GM04504 (cell line): ENCODE data around the gene ALX4.

ENCODE experiments used
- DNase-seq: peaks from one replicate; pipeline ENCODE4 v3.0.0-alpha.2; 2012; ENCODE audit warnings: low read depth

ALX4 gene

DNA sequence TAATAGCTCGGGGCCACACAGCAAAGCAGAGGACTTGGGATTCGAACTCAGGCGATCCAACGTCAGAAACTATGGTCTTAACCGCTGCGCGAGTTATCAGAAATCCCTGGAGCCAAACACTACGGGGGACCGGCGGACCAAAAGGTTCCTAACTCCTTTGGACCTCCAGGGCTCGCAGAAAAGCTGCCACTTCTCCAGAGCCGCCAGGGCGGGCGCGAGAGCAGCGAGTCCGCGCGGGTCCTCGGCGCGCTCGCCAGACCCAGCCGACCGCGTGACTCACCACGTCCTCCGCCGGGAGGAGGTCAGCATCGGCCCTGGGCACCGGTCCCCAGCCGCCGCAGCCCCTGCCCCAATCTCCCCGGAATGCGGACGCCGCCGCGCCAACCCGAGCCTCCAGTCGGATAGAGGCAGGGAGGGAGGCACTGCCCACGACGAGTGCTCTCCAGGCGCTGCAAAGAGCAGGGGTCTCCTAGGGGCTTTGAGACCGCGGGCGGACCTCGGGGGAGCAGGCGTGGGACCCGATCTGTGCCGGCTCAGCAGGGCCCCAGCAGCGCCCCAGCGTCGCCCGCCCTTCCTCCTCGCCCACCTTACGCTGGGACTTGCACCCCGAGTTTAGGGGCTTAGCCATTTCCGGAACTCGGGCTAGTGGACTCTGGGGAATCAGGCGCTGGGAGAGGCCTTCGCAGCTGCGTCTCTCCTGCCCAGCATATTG is 6.2 kb upstream of the ALX4 start:
- no peak for DNase-seq

DNA sequence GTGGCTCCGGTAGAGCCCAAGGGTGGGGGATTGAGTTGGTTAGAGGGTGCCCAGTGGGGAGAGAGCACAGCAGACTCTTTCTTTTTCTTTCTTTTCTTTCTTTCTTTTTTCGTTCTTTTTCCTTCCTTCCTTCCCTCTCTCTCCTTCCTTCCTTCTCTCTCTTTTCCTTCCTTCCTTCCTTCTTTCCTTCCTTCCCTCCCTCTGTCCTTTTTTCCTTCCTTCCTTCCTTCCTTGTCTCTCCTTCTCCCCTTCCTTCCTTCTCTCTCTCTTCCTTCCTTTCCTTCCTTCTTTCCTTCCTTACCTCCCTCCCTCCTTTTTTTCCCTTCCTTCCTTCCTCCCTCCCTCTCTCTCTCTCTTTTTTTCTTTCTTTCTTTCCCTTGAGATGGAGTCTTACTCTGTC is 4.8 kb upstream of the ALX4 start:
- DNase-seq = no peak

DNA sequence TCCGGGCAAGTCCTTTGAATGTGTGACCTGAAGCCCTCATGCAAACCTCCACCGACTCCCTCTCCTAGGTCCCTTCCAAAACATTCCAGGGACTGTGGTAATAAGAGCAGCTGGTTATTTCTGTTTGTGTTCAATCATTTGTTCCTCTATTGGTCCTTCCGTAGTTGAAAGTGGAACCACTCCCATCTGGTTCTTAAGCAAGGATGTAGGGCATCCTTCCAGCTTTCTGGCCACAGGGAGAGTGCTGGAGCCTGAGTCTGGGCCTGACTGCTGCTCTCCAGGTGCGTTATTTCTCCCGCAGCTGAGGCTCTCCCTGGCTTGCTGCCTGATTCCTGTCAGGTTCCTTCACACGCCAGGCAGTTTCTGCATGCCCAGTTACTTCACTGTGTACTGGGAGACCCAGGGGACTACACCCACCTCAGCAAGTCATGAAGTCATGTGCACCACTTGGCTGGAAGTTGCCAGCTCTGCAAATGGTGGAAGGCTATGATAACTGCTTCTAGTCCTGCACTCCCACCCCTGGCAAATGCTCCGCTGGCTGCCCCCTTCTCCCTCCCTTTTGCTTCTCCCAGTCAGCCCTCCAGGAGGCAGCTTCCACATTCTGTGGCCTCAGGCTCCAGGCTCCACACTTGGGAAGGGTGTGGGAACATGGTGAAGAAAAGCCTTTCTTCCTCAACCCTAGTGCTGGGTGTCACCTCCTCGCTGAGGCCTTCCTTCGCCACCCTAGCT is 4.0 kb upstream of the ALX4 start:
- DNase-seq = no peak

DNA sequence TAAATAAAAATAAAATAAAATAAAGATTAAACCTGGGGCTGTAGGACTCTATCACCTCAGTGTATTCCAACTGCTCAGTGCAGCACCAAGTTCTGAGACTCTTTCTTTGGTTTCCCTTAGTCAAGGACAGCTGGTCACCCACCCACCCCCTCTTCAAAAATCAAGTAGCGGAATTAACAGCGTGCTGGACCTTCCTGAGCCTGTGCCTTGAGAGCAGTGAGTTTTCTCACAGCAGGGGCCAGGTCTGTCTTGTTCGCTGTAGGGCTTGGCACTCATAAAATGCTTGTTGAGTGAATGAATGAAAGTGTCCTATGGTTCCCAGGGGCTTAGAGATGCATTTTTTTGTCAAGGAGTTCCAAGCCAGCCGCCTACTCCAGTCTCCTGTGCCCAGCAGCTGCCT is 2.9 kb upstream of the ALX4 start:
- no peak for DNase-seq

DNA sequence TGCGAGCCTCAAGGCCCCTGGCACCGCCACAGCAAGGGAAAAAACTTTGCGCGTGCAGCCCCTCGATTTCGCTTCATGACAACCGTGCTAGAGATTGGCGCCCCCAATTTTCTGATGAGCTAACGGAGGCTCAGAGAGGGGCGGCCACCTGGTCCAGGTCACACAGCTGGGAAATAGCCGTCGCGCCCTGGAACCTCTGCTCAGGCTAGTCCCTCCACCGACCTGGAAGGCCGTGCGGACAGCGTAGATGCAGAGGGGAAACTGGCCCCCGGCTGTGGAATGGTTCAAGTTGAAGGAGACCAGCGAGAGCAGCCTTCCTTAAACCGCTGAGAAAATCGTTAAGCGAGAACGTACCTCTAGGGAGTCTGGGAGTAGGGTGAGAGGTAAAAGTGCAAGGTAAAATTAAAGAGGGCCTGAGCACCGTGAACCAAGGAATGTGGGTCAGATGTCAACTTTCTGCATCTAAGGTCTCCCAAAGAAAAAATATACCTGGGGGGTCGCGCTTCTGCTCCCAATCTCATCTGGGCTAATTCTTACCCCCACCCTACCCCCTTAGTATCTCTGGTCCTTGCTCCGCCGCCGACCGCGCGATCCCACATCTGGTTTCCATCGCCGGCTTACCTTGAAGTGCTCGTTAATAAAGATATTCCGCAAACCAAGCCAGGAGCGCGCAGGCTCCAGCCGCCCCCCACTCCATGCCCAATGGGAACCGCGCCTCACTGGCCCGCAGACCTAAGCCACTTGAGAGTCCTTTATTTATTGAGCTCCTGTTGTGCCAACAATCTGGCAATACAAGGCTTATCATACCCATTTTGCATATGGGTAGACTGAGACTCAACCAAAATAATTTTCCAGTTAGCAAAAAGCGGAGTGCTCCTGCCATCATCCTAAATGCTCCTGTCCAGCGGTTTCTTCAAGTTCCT is 1.7 kb upstream of the ALX4 start:
- DNase-seq = no peak

DNA sequence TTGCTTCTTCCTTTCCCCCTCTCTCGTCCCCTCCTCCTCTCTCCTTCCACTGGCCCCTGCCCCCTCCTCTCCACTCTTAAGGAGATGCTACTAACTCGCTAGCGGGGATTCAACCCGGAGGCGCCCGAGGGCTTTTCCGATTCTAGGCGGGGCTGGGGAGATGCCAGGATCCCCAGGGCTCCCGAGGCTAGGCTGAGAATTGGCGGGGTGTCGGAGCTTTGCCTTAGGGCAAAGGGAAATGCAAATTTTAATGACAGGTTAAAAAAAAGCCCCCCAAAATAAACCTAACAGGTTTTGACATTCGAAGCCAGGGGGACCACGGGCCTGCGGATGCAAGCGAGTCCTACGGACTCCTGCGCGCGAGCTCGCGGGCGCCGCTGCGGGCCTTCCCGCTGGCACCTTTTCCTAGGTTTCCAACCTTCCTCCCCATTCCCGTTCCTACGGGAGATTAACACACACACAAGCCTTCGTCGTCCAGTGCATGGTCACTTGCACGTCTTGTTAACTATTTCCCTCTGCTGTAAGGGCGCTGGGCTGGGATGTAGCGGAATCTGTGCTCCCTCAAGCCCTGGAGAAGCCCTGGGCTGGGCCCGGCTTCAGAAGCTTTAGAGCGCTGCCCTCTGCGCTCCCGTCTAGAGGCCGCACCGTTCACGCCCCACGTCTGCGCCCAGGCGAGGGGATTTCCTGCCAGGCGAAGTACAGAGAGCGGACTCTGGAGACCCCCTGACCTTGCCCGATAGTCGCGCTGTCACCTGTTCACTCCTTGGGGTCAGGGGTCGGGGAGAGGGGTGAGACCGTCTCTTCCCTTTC is 729 bp upstream of the ALX4 start:
- DNase-seq = no peak

DNA sequence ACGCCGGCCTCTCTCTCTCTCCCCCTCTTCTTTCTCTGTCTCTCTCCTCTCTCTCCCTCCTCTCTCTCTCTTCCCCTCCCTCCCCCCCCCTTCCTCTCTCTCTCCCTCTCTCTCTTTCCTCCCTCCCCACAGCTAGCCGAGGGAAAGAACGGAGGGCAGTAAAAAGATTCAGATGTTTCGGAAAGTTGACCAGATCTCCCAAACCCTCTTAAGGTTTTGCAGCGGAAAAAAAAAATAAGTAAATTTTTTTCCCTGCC is 195 bp upstream of the ALX4 start:
- no peak for DNase-seq

DNA sequence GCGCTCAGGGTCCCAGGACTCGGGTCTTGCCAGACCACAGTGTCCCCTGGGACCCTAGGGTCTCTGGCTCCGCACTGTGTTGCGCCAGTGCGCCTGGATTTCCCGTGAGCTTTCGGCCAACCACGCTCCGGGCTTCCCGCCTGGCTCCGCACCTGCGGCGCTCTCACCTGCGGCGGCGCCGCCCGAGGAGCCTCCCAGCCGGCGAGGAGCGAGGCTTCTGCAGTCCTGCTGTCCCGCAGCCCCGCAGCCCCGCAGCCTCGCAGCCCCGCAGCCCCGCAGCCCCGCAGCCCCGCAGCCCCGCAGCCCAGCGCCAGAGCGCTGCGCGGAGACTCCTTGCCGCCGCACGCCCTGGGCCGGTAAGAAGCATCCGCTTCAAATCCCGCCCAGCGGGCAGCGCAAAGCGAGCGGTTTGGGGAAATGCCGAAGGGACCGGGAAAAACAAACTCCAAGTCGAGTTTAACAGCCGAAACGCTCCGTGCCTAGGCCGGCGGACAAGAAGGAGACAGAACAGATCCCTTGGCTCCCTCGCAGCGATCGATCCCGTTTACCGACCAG is 939 bp downstream of the ALX4 start:
- DNase-seq = no peak

DNA sequence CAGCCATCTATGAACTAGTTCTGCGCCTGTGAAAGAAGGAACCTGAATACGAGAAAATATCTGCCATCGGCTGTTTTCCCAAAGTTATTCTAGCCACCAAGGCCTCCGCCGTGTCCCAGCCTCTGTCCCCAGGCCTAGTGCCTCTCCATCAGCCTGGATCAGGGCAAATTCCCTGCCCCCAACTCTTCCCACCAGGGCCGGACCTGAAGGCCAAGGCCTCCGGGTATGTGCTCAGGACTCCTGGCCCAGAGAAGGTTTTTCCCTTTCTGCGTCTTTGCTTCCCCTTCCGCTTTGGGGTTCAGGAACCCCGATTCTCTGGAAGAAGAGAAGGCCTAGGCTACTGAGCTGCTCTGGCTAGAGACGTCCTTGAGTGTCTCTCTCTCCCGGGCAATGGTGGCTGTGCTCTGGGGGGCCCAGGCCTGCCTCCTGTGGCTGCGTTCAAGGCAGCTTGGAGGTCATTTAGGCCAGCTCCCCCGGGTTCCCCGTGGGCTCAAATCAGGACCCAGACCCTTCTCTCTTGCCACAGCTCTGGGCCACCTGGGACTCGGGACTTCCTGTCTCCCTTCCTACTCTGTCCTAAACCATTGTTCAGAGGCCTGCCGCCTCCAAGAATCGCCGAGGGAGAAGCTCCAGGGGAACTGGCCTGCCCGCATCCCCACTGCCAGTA is 1.6 kb downstream of the ALX4 start:
- DNase-seq = no peak

DNA sequence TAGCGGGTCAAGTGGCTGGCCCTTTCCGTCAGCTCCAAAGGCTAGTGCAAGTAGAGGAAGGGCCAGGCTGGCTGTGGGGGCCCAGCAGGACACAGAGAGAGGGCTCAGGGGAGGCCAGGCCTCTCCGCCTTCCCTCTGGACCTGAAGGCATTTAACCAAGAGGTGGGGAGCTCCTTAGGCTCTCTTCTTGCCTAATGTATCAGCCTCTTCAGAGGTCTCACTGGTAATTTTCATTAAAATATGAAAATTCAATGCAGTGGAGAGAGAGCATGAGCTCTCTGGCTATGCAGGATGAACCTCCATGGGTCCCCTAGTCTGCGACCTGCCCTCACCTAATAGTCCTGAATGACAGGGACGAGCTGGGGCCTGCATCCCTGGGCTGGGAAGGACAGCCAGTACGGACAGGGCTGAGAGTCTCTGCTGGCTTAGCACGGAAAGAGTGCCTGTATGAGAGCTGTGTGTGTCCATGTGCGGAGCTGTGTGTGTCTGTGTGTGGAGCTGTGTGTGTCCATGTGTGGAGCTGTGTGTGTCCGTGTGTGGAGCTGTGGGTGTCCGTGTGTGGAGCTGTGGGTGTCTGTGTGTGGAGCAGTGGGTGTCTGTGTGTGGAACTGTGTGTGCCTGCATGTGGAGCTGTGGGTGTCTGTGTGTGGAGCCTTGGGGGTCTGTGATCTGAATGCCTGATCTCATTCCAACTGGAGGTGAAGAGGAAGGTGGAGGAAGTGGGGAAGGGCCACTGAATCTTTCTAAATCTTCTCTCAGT is 2.4 kb downstream of the ALX4 start:
- no peak for DNase-seq

DNA sequence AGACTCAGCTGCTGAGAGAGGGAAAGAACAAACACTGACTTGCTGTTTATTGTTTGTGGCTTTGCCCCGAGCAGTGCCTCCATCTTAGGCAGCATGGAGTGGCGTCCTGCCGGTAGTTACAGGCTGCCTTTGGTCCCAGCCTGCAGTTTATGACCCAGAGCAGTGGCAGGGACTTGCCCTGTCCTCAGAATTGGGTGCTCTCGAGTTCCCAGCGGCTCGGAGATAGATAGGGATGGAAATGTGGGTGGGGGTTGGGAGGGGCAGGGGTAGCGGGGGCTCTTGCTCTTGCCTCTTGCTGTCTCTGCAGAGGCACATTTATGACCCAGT is 3.1 kb downstream of the ALX4 start:
- no peak for DNase-seq

DNA sequence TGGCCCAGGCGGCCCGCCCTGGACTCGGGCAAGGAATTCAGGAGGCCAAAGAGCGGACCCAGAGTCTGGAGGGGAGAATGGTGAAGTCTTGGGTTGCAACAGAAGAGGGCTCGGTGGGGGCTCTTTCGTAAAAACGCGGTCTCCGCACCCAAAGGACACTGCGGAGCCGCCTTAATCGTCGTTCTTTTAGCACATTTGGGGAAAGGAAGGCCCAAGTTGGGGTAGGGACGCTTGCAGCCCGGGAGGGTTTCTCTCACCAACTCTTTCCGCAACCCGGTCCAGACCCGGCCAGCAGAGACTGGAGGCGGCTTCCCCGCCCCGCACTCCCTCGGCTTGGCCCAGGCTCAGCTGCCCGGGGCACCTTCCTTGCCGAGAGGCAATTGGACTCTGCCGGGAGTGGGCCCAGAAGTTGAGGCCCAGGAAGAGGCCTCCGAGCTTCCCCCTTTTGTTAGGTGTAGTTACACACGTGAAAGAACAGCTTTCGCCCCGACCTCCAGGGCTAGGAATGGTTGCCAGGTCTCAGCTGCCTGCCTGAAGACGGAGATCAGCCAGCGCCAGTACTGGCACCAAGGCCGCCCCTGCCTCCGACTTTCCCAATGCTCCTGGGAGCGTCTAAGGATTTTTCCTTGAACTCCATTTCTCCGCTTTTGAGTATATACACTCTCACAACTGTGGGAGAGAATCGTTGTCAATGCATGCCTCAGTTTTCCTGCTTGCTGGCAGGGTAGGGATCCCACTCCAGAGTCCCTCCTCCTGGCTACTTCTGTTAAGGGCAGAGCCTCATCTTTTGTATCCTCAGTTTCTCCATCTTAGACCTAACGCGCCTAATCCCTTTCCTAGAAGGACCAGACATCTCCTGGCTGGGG is 3.7 kb downstream of the ALX4 start:
- no peak for DNase-seq

DNA sequence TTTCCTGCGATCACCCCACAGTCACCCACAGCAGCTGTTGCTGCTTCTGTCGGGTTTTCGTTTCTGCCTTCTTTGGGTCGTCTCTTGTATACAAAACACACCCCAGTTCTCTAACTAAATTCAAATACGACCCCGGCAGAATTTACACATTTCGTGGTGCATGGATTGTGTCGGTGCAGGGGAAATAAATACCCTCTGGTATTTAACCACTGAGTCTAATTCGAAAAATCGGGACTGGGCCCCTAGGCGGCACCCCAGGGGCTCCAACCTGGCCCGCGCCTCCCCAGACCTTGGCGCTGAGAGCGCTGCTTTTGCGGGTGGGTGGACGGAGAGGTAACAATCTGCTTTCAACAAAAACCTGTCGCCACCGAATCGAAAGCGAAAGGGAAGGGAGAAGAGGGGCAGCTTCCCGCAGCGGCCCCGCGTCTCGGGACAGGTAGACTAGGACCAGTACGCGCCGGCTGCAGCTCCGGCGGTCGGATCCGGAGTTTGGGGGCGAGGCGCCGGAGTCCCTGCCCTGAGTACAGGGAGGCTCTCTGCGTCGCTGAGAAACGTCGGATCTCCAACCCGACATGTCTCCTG is 4.4 kb downstream of the ALX4 start:
- no peak for DNase-seq

DNA sequence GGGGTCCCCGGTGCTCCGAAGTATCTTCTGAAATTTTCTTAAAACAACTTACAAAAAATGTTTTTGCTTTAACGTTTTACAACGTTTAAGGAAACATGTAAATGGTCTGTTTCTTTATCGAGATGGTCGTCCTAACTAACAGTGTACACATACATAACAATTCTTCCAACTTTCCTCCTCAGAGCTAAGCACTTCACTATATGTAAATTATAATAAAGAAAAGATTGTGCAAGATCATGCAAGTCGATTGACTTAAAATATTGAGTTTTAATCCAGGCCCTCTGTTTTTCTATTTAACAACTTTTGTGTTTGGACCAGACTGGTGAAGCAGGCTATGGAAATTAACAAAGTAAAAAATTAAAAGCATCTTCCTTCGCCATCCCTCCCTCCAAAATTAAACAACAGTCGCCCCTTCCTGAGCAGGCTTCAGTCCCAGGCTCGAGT is 4.9 kb downstream of the ALX4 start:
- DNase-seq = no peak

DNA sequence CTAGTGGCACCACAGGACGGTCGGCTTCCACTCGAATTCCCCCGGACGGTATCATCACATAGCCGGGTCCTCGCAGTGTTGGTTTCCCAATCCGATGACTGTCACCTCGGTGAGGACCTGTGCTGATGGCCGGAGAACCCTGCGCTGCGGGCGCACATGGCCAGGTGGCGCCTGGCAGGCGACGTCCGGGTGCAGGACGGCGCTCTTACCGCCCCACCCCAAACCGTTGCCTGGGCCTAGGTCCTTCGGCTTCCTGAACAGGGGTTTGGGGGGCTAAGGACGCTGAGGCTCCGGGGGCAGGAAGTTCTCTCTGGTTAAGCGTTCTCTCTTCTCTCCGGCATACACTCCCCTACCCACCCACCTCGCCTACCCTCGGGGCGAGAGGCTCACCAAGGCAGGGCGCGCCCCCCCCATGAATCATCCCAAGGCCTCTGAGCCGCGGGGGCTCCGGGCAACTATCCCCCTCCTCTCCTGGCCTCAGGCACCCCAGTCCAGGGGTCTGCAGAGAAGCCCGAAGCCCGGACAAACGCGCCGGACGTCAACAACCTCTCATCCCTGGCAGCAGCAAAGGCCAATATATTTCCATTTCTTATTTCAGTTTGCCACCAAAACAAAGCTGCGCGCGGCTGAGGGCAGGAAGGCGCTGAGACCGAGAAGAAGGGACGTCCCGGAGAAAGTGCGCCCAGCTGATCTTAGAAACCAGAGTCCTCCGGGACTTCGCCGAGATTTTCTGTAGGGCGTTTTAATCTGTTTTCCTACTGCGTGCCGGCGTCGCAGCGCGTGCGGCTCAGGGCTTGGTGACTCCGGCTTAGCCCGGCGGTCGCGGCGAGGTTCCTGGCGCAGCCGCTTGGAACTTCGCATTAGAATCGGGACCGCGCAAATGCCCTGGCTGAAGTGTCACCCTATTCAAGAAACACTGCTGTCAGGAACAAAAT is 5.6 kb downstream of the ALX4 start:
- no peak for DNase-seq

DNA sequence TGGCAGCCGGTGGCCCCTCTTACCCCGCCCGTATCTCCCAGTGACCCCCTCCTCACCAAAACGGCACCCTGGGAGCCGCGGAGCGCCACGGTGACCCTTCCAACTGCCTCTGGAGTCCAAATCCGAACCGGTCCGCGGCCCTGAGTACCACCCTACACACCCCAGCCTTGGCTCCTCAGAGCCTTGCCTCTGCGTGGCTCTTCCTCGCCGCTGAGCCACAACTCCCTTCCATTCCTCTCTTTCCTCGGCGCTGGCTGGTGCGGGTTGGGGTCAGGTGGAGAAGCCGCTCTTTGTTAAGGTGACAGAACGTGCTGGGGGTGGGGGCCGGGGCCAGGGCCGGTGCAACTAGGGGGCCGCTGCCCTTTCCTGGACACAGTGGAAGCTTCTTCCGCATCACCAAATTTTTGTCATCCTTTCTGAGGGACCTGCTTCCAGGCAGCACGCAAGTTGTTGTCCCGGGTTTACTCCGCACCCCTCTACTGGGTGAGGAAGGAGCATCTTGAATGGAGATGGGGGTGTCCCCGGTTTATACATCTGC is 6.5 kb downstream of the ALX4 start:
- no peak for DNase-seq

DNA sequence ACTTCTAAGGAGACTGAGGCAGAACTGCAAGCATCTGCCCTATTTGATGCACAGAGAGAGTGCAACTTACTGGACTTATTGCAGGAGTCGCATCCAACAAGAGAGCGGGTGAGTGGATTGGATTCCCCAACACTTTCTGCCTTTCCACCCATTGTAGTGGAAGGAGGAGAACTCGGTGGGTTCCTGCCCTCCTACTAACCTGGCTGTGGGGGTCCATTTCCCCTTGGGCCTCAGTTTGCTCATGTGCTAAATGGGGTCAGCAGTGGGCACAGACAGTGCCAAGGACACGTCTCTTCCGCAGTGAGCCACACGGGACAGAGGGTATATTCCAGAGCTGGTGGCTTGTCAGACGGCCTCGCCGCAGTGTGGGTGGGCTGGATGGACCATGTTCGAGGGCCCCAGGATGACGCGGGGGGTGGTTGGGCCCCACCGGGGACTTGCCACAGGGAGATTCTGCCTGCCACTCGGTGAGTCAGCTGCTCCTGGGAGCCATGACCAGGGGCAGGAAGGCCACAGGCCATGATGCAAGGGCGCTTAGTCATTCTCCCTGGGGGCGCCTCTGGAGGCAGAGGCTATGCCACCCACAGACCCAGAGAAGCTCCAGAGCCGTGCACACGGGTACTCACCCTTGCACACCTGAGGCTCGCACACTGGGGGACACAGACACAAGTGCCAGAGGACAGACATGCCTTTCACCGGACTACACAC is 8.2 kb downstream of the ALX4 start:
- no peak for DNase-seq
